Measurements from ENCODE around the gene ECI1.
"Not testable (repeated sequence)": the region's sequence is repeated elsewhere in the genome, so short reads cannot be mapped to it uniquely, and the experiment has no call there.

ECI1 gene

DNA sequence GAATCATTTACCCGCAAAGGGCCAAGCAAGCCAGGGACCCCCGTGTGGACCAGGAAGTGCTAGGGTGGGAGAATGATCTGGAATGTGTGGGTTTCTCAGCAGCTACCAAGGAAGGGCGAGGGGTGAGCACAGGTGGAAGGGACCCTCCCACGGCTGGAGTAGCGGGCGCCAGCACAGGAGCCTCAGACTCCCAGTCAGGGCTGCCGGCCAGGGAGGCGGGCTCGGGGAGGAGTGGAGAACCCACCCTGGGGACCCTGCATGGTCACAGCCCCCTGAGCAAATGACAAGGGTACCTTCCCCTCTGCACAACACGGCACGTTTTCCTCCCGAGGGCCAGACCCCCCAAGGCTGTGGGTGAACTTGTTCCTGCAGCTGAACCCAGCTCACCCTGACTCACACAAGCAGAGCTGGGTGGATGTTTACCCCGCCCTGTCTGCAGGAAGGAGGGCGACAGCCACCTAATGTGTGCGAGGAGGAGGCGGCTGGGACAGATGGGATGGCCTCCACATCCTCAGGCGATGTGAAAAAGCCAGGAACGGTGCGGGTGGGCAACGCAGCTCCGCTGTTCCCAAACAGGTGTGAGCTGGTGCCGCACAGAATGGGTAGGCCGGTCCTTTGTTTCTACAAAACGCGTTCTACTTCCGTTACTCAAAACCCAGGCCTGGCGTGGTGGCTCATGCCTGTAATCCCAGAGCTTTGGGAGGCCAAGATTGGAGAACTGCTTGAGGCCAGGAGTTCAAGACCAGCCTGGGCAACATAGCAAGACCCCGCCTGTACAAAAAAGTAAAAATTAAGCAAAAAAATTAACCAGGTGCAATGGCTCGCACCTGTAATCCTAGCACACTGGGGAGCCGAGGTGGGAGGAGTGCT lies 6.2 kb downstream of the ECI1 start:
- TF ChIP-seq CTCF (conservative IDR thresholded peaks at IDR 0.05): no peak
- no peak overlapping the region for H3K27ac ChIP-seq

DNA sequence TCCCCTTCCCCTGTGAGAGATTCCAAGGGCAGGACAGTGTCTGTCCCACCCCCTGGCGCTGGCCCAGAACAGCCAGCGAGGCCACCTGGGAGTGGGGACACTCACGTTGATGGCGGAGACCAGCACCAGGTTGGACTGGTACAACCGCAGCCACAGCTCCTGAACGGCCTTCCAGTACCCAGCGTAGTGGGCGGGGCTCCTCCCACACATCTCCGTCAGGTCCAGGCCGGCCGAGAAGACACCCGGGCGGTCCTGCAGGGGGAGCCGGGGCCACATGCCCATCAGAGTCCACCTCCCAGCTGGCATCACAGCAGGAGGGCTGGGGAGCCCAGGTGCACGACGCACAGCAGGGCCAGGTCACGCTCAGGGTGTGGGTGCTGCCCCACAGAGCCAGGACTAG lies 7.1 kb downstream of the ECI1 start:
- H3K27ac ChIP-seq: no peak overlapping the region
- no peak for TF ChIP-seq CTCF (conservative IDR thresholded peaks at IDR 0.05)

GRCh38 chr16:2243781-2244180 lies 7.6 kb downstream of the ECI1 start:
- no peak overlapping the region for H3K27ac ChIP-seq
- TF ChIP-seq CTCF (conservative IDR thresholded peaks at IDR 0.05): no peak

DNA sequence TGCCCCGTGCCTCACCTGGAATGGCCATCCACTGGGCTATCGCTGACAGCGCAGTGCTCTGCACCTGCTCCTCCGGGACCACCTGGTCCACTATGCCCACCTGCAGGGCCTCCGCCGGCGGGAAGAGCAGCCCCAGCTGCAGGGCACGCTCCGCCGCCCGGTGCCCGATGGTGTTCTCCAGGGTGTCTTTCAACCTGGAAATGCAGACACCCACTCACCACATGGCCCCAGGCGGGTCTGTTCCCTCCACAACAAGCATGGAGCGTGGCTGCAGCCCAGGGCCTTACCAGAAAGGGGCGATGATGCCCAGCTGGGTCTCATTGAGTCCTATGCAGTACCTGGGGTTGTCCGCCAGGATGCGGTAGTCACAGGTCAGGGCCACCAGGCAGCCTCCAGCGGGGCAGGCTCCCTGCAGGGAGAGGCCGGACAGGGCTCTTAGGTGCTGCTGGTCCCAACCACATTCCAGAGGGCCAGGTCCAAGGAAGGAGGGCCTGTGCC lies 8.3 kb downstream of the ECI1 start:
- no peak overlapping the region for H3K27ac ChIP-seq
- TF ChIP-seq CTCF (conservative IDR thresholded peaks at IDR 0.05): no peak

DNA sequence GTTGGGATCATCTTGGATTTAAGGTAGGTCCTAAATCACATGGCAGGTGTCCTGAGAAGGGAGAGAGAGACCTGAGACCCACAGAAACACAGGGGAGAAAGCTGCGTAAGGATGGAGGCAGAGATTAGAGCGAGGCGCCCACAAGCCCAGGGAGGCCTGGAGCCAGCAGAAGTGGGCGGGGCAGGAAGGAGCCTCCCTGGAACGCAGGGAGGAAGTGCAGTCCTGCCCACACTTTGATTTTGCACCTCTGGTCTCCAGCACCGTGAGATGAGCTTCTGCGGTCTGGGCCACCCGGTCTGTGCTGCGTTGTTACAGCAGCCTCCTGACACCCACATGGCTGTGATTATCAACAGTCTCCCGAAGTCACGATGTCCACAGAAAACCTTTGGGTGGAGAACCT lies 8.8 kb downstream of the ECI1 start:
- TF ChIP-seq CTCF (conservative IDR thresholded peaks at IDR 0.05): no peak
- H3K27ac ChIP-seq: no peak overlapping the region

DNA sequence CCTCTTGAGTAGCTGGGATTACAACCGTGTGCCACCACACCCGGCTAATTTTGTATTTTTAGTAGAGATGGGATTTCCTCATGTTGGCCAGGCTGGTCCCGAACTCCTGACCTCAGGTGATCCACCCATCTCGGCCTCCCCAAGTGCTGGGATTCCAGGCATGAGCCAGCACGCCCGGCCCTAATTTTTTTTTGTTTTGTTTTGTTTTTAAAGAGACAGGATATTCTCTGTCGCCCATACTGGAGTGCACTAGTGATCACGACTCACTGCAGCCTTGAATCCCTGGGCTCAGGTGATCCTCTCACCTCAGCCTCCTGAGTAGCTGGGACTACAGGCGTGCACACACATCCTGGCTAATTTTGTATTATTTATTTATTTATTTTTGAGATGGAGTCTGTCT lies 11.1 kb downstream of the ECI1 start:
- not testable (repeated sequence) for H3K27ac ChIP-seq

GRCh38 chr16:2238838-2239675 lies 12.3 kb downstream of the ECI1 start:
- H3K27ac ChIP-seq: no peak overlapping the region

More at GRCh38 chr16:2238838-2239675, 12.3 kb downstream of the ECI1 start:
- no peak for TF ChIP-seq CTCF (conservative IDR thresholded peaks at IDR 0.05)
